Measurements from ENCODE around the gene C12orf42.

The C12orf42 gene

GRCh38 chr12:103469719-103470118, 26.0 kb downstream of the C12orf42 start:
- TF ChIP-seq, protein P1, sequence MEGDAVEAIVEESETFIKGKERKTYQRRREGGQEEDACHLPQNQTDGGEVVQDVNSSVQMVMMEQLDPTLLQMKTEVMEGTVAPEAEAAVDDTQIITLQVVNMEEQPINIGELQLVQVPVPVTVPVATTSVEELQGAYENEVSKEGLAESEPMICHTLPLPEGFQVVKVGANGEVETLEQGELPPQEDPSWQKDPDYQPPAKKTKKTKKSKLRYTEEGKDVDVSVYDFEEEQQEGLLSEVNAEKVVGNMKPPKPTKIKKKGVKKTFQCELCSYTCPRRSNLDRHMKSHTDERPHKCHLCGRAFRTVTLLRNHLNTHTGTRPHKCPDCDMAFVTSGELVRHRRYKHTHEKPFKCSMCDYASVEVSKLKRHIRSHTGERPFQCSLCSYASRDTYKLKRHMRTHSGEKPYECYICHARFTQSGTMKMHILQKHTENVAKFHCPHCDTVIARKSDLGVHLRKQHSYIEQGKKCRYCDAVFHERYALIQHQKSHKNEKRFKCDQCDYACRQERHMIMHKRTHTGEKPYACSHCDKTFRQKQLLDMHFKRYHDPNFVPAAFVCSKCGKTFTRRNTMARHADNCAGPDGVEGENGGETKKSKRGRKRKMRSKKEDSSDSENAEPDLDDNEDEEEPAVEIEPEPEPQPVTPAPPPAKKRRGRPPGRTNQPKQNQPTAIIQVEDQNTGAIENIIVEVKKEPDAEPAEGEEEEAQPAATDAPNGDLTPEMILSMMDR (IDR thresholded peaks at IDR 0.05; ENCODE audit: low read depth, low read length), result no peak
- no peak overlapping the region for H3K4me3 ChIP-seq (ENCODE audit: low read depth, low read length)

- H3K4me3 ChIP-seq (ENCODE audit: low read depth, low read length), result no peak overlapping the region
- TF ChIP-seq, protein P1 (IDR thresholded peaks at IDR 0.05; ENCODE audit: low read depth, low read length), result no peak
These were observed 26.9 kb downstream of the C12orf42 start for GRCh38 chr12:103468837-103469236.

- no peak overlapping the region for H3K4me3 ChIP-seq (ENCODE audit: low read depth, low read length)
- TF ChIP-seq, protein P1 (IDR thresholded peaks at IDR 0.05; ENCODE audit: low read depth, low read length), result no peak
These were observed 33.1 kb downstream of the C12orf42 start for GRCh38 chr12:103462675-103463074.

DNA sequence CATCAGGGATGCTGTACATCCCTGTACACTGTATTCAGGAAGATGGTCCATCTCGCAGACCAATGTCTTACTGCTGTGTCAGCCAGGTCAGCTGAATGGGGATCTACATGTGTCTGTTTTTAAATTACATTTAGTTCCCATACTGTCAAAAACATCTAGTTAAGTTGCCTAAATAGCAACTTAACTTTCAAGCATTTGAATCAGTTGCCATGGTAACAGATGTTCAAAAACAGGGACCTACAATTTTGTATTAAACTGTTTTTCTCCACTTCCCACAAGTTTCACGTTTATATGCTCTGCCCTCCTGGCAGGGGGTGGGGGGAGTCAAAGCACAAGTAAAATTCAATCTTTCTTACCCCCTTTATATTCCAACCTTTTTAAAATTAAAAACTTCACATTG, 38.3 kb downstream of the C12orf42 start:
- TF ChIP-seq, protein P1 (IDR thresholded peaks at IDR 0.05; ENCODE audit: low read depth, low read length), result no peak
- H3K4me3 ChIP-seq (ENCODE audit: low read depth, low read length), result no peak overlapping the region

GRCh38 chr12:103456006-103456405, 39.8 kb downstream of the C12orf42 start:
- TF ChIP-seq, protein P1 (IDR thresholded peaks at IDR 0.05; ENCODE audit: low read depth, low read length), result no peak
- no peak overlapping the region for H3K4me3 ChIP-seq (ENCODE audit: low read depth, low read length)

DNA sequence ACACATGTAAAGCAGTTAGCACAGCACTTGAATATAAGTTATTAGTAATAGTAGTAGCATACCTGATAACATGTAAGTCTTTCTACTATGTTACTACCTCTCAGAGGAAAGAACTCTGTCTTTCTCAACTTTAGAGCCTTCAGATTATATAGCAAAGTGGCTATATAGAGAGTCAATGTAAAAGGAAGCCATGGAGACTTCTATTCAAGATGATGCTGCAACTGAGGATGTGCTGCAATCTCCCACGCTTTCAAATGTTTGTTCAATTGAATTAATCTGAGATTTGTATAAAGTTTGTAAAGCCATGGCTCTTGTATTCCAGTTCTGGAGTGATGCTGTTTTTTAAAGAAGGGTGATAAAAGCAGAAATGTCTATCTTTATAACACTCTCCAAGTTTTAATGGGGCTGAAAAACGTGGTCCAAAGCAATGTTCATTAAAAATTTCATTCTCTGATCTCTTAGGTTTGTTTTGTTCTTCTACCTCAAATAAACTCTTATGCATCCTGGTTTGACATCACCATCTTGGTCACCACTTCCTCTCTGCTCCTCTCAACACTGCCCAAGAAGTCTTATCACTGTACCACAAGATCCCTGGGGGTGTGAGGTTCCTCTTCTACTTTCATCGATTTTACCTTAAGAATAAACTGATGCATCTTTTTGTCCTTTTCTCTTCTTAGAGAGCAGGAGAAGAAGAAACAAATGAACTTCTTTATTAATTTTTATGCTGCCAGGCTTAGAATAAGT, 40.6 kb downstream of the C12orf42 start:
- H3K4me3 ChIP-seq (ENCODE audit: low read depth, low read length), result no peak overlapping the region
- TF ChIP-seq, protein P1 (IDR thresholded peaks at IDR 0.05; ENCODE audit: low read depth, low read length), result no peak

DNA sequence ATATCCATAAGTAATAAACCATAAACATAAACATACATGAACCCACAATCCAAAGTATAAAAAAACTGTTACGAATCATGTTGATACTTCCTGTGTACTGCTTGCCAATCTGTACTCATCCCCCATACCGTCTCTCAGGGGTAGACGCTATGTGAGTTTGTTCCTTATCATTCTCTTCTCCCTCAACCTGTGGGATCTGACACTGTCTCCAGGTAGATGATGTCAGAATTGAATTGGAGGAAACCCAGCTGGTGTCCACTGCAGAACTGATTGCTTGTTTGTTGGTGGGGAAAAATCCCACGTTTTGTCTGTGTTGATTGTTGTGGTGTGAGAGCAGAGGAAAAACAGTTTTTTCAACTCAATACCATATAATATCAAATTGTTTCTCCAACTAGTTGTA, 50.8 kb downstream of the C12orf42 start:
- no peak overlapping the region for H3K4me3 ChIP-seq (ENCODE audit: low read depth, low read length)
- TF ChIP-seq, protein P1 (IDR thresholded peaks at IDR 0.05; ENCODE audit: low read depth, low read length), result no peak
